Activated naive CD4-positive, alpha-beta T cell treated with anti-CD3 and anti-CD28 coated beads, Interleukin-2, amount 50 U/mL, for 24 hours (primary cell): ENCODE results near the gene VPS45.

Experiments
- H3K27ac Mint-ChIP-seq: one replicate; pipeline ENCODE4 v1.8.0; 2021; ENCODE audit warnings: mild to moderate bottlenecking, mixed read lengths
- H3K27me3 Mint-ChIP-seq: one replicate; pipeline ENCODE4 v1.8.0; 2021; ENCODE audit warnings: mixed read lengths
- H3K36me3 Mint-ChIP-seq: one replicate; pipeline ENCODE4 v1.8.0; 2021; ENCODE audit warnings: mixed read lengths
- H3K4me1 Mint-ChIP-seq: one replicate; pipeline ENCODE4 v1.8.0; 2021; ENCODE audit warnings: mixed read lengths
- H3K4me3 Mint-ChIP-seq: one replicate; pipeline ENCODE4 v1.8.0; 2021; ENCODE audit warnings: mild to moderate bottlenecking, mixed read lengths
- H3K9me3 Mint-ChIP-seq: one replicate; pipeline ENCODE4 v1.8.0; 2021; ENCODE audit warnings: mixed read lengths

VPS45 gene

GRCh38 chr1:150062113-150062512 is 5.5 kb upstream of the VPS45 start:
- Mint-ChIP-seq H3K9me3 (no peaks in the 10 kb centered on the region), H3K4me1 (peaks cover 11% of the 10 kb centered on the region), H3K36me3 (peaks cover 2% of the 10 kb centered on the region), H3K27me3 (no peaks in the 10 kb centered on the region), H3K27ac (no peak overlapping the region), H3K4me3 (no peak overlapping the region)

GRCh38 chr1:150065184-150065871 is 2.2 kb upstream of the VPS45 start:
- Mint-ChIP-seq H3K36me3 (peaks cover 6% of the 10 kb centered on the region), H3K4me1 (peaks cover 34% of the 10 kb centered on the region), H3K4me3 (peak overlapping the region; percentile 72), H3K9me3 (no peaks in the 10 kb centered on the region), H3K27me3 (no peaks in the 10 kb centered on the region), H3K27ac (no peak overlapping the region)

GRCh38 chr1:150066328-150066727 is 1.2 kb upstream of the VPS45 start:
- peak overlapping the region; percentile 97 for H3K4me3 Mint-ChIP-seq
- peaks cover 6% of the 10 kb centered on the region for H3K36me3 Mint-ChIP-seq
- H3K27ac Mint-ChIP-seq: peak overlapping the region; percentile 95
- no peaks in the 10 kb centered on the region for H3K9me3 Mint-ChIP-seq
- H3K4me1 Mint-ChIP-seq: peaks cover 34% of the 10 kb centered on the region
- H3K27me3 Mint-ChIP-seq: no peaks in the 10 kb centered on the region

- H3K36me3 Mint-ChIP-seq: peaks cover 6% of the 10 kb centered on the region
- no peaks in the 10 kb centered on the region for H3K9me3 Mint-ChIP-seq
- no peaks in the 10 kb centered on the region for H3K27me3 Mint-ChIP-seq
- H3K27ac Mint-ChIP-seq: peak overlapping the region; percentile 95
- H3K4me1 Mint-ChIP-seq: peaks cover 34% of the 10 kb centered on the region
- peak overlapping the region; percentile 97 for H3K4me3 Mint-ChIP-seq
Measured at GRCh38 chr1:150066838-150067183, 765 bp upstream of the VPS45 start.

GRCh38 chr1:150068109-150068435 is 496 bp downstream of the VPS45 start:
- Mint-ChIP-seq H3K27me3 (no peaks in the 10 kb centered on the region), H3K27ac (peak overlapping the region; percentile 95), H3K9me3 (no peaks in the 10 kb centered on the region), H3K4me3 (peak overlapping the region; percentile 97), H3K36me3 (peaks cover 6% of the 10 kb centered on the region), H3K4me1 (peaks cover 39% of the 10 kb centered on the region)

GRCh38 chr1:150069923-150070322 is 2.3 kb downstream of the VPS45 start:
- Mint-ChIP-seq H3K27ac (no peak overlapping the region), H3K4me1 (peaks cover 40% of the 10 kb centered on the region), H3K4me3 (no peak overlapping the region), H3K9me3 (no peaks in the 10 kb centered on the region), H3K27me3 (no peaks in the 10 kb centered on the region), H3K36me3 (peaks cover 8% of the 10 kb centered on the region)

- peaks cover 26% of the 10 kb centered on the region for H3K4me1 Mint-ChIP-seq
- H3K27ac Mint-ChIP-seq: no peak overlapping the region
- peaks cover 10% of the 10 kb centered on the region for H3K36me3 Mint-ChIP-seq
- H3K27me3 Mint-ChIP-seq: no peaks in the 10 kb centered on the region
- H3K9me3 Mint-ChIP-seq: no peaks in the 10 kb centered on the region
- H3K4me3 Mint-ChIP-seq: no peak overlapping the region
Measured at GRCh38 chr1:150072959-150073358, 5.4 kb downstream of the VPS45 start.

GRCh38 chr1:150073516-150073915 is 5.9 kb downstream of the VPS45 start:
- Mint-ChIP-seq H3K9me3 (no peaks in the 10 kb centered on the region), H3K27me3 (no peaks in the 10 kb centered on the region), H3K4me3 (no peak overlapping the region), H3K36me3 (peaks cover 12% of the 10 kb centered on the region), H3K27ac (no peak overlapping the region), H3K4me1 (peaks cover 20% of the 10 kb centered on the region)

GRCh38 chr1:150076066-150076465 is 8.5 kb downstream of the VPS45 start:
- no peak overlapping the region for H3K4me3 Mint-ChIP-seq
- H3K9me3 Mint-ChIP-seq: no peaks in the 10 kb centered on the region
- no peak overlapping the region for H3K27ac Mint-ChIP-seq
- no peaks in the 10 kb centered on the region for H3K27me3 Mint-ChIP-seq
- H3K36me3 Mint-ChIP-seq: peaks cover 11% of the 10 kb centered on the region
- peaks cover 6% of the 10 kb centered on the region for H3K4me1 Mint-ChIP-seq

GRCh38 chr1:150076985-150077384 is 9.4 kb downstream of the VPS45 start:
- Mint-ChIP-seq H3K27ac (no peak overlapping the region), H3K27me3 (no peaks in the 10 kb centered on the region), H3K9me3 (no peaks in the 10 kb centered on the region), H3K4me1 (peaks cover 6% of the 10 kb centered on the region), H3K36me3 (peaks cover 16% of the 10 kb centered on the region), H3K4me3 (no peak overlapping the region)

GRCh38 chr1:150080784-150081183 is 13.2 kb downstream of the VPS45 start:
- Mint-ChIP-seq H3K4me3 (no peak overlapping the region), H3K27me3 (no peaks in the 10 kb centered on the region), H3K4me1 (no peaks in the 10 kb centered on the region), H3K9me3 (no peaks in the 10 kb centered on the region), H3K36me3 (peaks cover 23% of the 10 kb centered on the region), H3K27ac (no peak overlapping the region)

- Mint-ChIP-seq H3K36me3 (peaks cover 23% of the 10 kb centered on the region), H3K27ac (no peak overlapping the region), H3K27me3 (no peaks in the 10 kb centered on the region), H3K9me3 (no peaks in the 10 kb centered on the region), H3K4me1 (no peaks in the 10 kb centered on the region), H3K4me3 (no peak overlapping the region)
Measured at GRCh38 chr1:150082494-150082893, 14.9 kb downstream of the VPS45 start.

GRCh38 chr1:150083907-150084306 is 16.3 kb downstream of the VPS45 start:
- Mint-ChIP-seq H3K36me3 (peaks cover 22% of the 10 kb centered on the region), H3K4me1 (peaks cover 1% of the 10 kb centered on the region), H3K4me3 (no peak overlapping the region), H3K27ac (peak overlapping the region; percentile 10), H3K9me3 (no peaks in the 10 kb centered on the region), H3K27me3 (no peaks in the 10 kb centered on the region)

GRCh38 chr1:150085406-150085805 is 17.8 kb downstream of the VPS45 start:
- H3K4me3 Mint-ChIP-seq: no peak overlapping the region
- no peaks in the 10 kb centered on the region for H3K27me3 Mint-ChIP-seq
- H3K36me3 Mint-ChIP-seq: peaks cover 25% of the 10 kb centered on the region
- peaks cover 10% of the 10 kb centered on the region for H3K4me1 Mint-ChIP-seq
- H3K27ac Mint-ChIP-seq: no peak overlapping the region
- no peaks in the 10 kb centered on the region for H3K9me3 Mint-ChIP-seq

- Mint-ChIP-seq H3K27me3 (no peaks in the 10 kb centered on the region), H3K4me1 (peaks cover 25% of the 10 kb centered on the region), H3K9me3 (no peaks in the 10 kb centered on the region), H3K27ac (no peak overlapping the region), H3K36me3 (peaks cover 19% of the 10 kb centered on the region), H3K4me3 (no peak overlapping the region)
Measured at GRCh38 chr1:150087415-150087814, 19.8 kb downstream of the VPS45 start.

GRCh38 chr1:150089846-150090520 is 22.4 kb downstream of the VPS45 start:
- no peak overlapping the region for H3K27ac Mint-ChIP-seq
- H3K36me3 Mint-ChIP-seq: peaks cover 13% of the 10 kb centered on the region
- no peaks in the 10 kb centered on the region for H3K27me3 Mint-ChIP-seq
- H3K4me1 Mint-ChIP-seq: peaks cover 38% of the 10 kb centered on the region
- H3K9me3 Mint-ChIP-seq: no peaks in the 10 kb centered on the region
- no peak overlapping the region for H3K4me3 Mint-ChIP-seq
